Measurements from ENCODE around the gene RPRD1B. TPM values are rescaled to one million over a fixed set of nuclear protein-coding genes. Genes with fewer than 3 reads are reported as not detected.

The RPRD1B gene
- total and polyA plus RNA-seq, 2 of the 4 experiments (the other 2 are of a cell fraction), result 8.4 to 9.9 TPM

DNA sequence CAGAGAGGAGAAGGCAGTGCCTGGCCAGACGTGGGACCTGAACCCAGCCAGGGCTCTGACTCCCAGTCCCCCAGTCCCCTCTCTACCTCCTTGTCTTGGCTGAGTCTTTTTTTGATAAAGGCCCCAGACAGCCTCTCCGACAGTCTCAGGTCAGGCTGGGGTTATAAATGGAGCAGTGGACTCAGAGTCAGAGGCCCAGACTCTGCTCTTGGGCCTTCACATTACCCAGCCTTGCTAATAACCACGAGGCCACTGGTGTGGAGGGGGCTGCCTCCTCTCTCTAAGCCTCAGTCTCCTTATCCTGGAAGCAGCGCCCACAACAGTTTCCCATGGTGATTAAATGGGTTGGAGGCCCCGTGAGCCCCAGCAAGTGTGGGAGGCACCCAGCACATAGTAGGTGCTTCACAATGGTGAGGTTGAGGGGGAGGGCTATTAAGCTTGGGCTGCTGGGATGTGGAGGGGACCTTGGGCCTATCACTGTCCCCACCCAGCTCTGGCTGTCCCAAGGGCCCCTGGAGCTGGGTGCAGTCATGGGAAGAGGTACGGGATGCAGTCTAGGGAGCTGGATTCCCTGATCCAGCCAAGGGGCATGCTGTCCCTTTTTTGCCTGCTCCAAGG, 95.8 kb downstream of the RPRD1B start:
- CTCF ChIA-PET, result interaction anchor here (1.0 kb wide), 1 partner anchor 92 kb away, joined by 4 read pairs; no protein-coding TSS in a partner anchor

More for the DNA sequence above, 95.8 kb downstream of the RPRD1B start:
- no peaks in the 10 kb centered on the region; the same call in 1 of the 2 replicates for H4K20me1 ChIP-seq (ENCODE audit: insufficient read depth, low read length)
- intact Hi-C loops (cut with micrococcal nuclease) (no loop called here), dilution Hi-C loops (cut with HindIII; ENCODE audit: low sequenced_read_pairs, unreplicated experiment) (no loop called here), in situ Hi-C loops (cut with MboI; ENCODE audit: low sequenced_read_pairs) (no loop called here)
- no TSS peak for BruUV-seq (replicated peaks)
- H3K79me1 ChIP-seq (ENCODE audit: low read depth in 1 of 2, low read length in 2 of 2), result peaks cover 0 to 8% of the 10 kb centered on the region in 2 experiments; a peak in 1 of 4 replicates
- peak overlapping the region; percentile 51; the same call in 1 of the 2 replicates for H4K91ac ChIP-seq (ENCODE audit: insufficient read depth, low read depth, low read length)
- no peak overlapping the region for H3K56ac ChIP-seq (ENCODE audit: extremely low read depth, insufficient read depth, low read length)
- no CpG with 5 or more reads among the region's 6 CpGs for WGBS, 2 experiments (ENCODE audit: extremely low coverage in 2 of 2, insufficient read length in 1 of 2)
- no peak overlapping the region for H4K8ac ChIP-seq (ENCODE audit: low read depth in 2 of 2, low read length in 2 of 2)
- H3K9me1 ChIP-seq (ENCODE audit: insufficient read depth, low read length), result peaks cover 27% of the 10 kb centered on the region
- H3K27ac ChIP-seq (ENCODE audit: insufficient read depth, low read length), result no peak overlapping the region
- H3K4ac ChIP-seq (ENCODE audit: low read depth, low read length), result 0 out of 2 replicates have a peak overlapping the region, but pooled peaks have one; percentile 35
- no peak overlapping the region for H2AFZ ChIP-seq (replicated peaks; ENCODE audit: low read length, poor library complexity)
- H2AK5ac ChIP-seq (ENCODE audit: low read depth, low read length), result peak overlapping the region; percentile 74
- no peak overlapping the region for H3K9ac ChIP-seq (ENCODE audit: low read depth, low read length)
- POLR2A ChIA-PET (ENCODE audit: unreplicated experiment), result no interaction called here
- H2AK9ac ChIP-seq (replicated peaks; ENCODE audit: low read depth, low read length, poor library complexity), result peak overlapping the region; percentile 37
- H3K18ac ChIP-seq (ENCODE audit: low read depth, low read length), result no peak overlapping the region
- H3K27me3 ChIP-seq (ENCODE audit: control insufficient read depth, insufficient read depth, low read length), result no peaks in the 10 kb centered on the region
- H3K4me1 ChIP-seq (ENCODE audit: control insufficient read depth, insufficient read depth, low read length), result peaks cover 22% of the 10 kb centered on the region
- H2BK5ac ChIP-seq (ENCODE audit: low read depth, low read length, poor library complexity, severe bottlenecking), result no peak overlapping the region
- no peak overlapping the region for H3K4me3 ChIP-seq (ENCODE audit: insufficient read depth, low read depth, low read length)
- no peak for ATAC-seq (ENCODE audit: low read depth)
- 0 out of 2 replicates have a peak overlapping the region, but pooled peaks have one; percentile 18 for H3K14ac ChIP-seq (replicated peaks; ENCODE audit: low read depth, low read length)
- no peak for DNase-seq
- H3K23ac ChIP-seq (ENCODE audit: low read depth, low read length), result no peak overlapping the region
- no peak for TF ChIP-seq RAD21 (IDR thresholded peaks at IDR 0.05; ENCODE audit: low read length)
- no peak for TF ChIP-seq FOS (IDR thresholded peaks at IDR 0.05; ENCODE audit: low read depth, low read length)
- TF ChIP-seq MAFK (IDR thresholded peaks at IDR 0.05; ENCODE audit: low read depth, low read length), result no peak
- TF ChIP-seq RCOR1 (IDR thresholded peaks at IDR 0.05; ENCODE audit: insufficient replicate concordance, low read length), result no peak
- no peak for TF ChIP-seq CEBPB (IDR thresholded peaks at IDR 0.05; ENCODE audit: low read depth, low read length)
- no peak for TF ChIP-seq SMC3 (IDR thresholded peaks at IDR 0.05; ENCODE audit: low read depth, low read length)
- no peak for TF ChIP-seq BHLHE40 (IDR thresholded peaks at IDR 0.05; ENCODE audit: low read depth, low read length)
- TF ChIP-seq NFE2L2 (IDR thresholded peaks at IDR 0.05; ENCODE audit: low read depth, low read length), result no peak
- no peak for TF ChIP-seq MAZ (IDR thresholded peaks at IDR 0.05; ENCODE audit: borderline replicate concordance, low read depth, low read length)
- TF ChIP-seq, protein P1, sequence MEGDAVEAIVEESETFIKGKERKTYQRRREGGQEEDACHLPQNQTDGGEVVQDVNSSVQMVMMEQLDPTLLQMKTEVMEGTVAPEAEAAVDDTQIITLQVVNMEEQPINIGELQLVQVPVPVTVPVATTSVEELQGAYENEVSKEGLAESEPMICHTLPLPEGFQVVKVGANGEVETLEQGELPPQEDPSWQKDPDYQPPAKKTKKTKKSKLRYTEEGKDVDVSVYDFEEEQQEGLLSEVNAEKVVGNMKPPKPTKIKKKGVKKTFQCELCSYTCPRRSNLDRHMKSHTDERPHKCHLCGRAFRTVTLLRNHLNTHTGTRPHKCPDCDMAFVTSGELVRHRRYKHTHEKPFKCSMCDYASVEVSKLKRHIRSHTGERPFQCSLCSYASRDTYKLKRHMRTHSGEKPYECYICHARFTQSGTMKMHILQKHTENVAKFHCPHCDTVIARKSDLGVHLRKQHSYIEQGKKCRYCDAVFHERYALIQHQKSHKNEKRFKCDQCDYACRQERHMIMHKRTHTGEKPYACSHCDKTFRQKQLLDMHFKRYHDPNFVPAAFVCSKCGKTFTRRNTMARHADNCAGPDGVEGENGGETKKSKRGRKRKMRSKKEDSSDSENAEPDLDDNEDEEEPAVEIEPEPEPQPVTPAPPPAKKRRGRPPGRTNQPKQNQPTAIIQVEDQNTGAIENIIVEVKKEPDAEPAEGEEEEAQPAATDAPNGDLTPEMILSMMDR (conservative IDR thresholded peaks at IDR 0.05; ENCODE audit: low read depth, low read length), result no peak
- no peak for TF ChIP-seq MXI1 (IDR thresholded peaks at IDR 0.05; ENCODE audit: borderline replicate concordance, low read depth, low read length)
- TF ChIP-seq POLR2A (IDR thresholded peaks at IDR 0.05; ENCODE audit: low read depth, low read length), result no peak
- TF ChIP-seq, protein P2, sequence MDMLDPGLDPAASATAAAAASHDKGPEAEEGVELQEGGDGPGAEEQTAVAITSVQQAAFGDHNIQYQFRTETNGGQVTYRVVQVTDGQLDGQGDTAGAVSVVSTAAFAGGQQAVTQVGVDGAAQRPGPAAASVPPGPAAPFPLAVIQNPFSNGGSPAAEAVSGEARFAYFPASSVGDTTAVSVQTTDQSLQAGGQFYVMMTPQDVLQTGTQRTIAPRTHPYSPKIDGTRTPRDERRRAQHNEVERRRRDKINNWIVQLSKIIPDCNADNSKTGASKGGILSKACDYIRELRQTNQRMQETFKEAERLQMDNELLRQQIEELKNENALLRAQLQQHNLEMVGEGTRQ (IDR thresholded peaks at IDR 0.05; ENCODE audit: low read depth, low read length), result no peak
- TF ChIP-seq, protein P3, sequence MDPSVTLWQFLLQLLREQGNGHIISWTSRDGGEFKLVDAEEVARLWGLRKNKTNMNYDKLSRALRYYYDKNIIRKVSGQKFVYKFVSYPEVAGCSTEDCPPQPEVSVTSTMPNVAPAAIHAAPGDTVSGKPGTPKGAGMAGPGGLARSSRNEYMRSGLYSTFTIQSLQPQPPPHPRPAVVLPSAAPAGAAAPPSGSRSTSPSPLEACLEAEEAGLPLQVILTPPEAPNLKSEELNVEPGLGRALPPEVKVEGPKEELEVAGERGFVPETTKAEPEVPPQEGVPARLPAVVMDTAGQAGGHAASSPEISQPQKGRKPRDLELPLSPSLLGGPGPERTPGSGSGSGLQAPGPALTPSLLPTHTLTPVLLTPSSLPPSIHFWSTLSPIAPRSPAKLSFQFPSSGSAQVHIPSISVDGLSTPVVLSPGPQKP (IDR thresholded peaks at IDR 0.05; ENCODE audit: borderline replicate concordance, low read depth, low read length), result no peak
- TF ChIP-seq CHD1 (IDR thresholded peaks at IDR 0.05; ENCODE audit: low read depth, low read length), result no peak
- TF ChIP-seq RFX5 (IDR thresholded peaks at IDR 0.05; ENCODE audit: low read depth, low read length), result no peak
- no peak overlapping the region for H3K4me2 ChIP-seq (ENCODE audit: low read depth, low read length)
- H2BK20ac ChIP-seq (ENCODE audit: low read depth, low read length), result 0 out of 2 replicates have a peak overlapping the region, but pooled peaks have one; percentile 27
- H3K36me3 ChIP-seq (ENCODE audit: control insufficient read depth, insufficient read depth, low read length), result peaks cover 42% of the 10 kb centered on the region
- H2BK15ac ChIP-seq (ENCODE audit: low read depth, low read length), result no peak overlapping the region
- H4K5ac ChIP-seq (ENCODE audit: low read depth, low read length), result no peak overlapping the region
- no peak overlapping the region for H2BK120ac ChIP-seq (ENCODE audit: low read depth, low read length)
- no peaks in the 10 kb centered on the region for H3K9me3 ChIP-seq (ENCODE audit: control insufficient read depth, insufficient read depth, low read length)

Measured in IMR-90 (cell line).